OCI-LY7 (cell line): ENCODE data around the gene CFAP74. TPM values are rescaled to one million over a fixed set of nuclear protein-coding genes. Genes with fewer than 3 reads are reported as not detected.

Experiments
- BruUV-seq: library from RNA; stranded (reverse); fragments of 400-500 nt; replicated peaks from 2 replicates; lab custom pipeline; 2021; lab: Mats Ljungman, UMichigan
- CTCF ChIA-PET: fragments of 300-600 bp; sonication (Branson Sonifier 250); formaldehyde crosslinking; loops from one replicate; lab custom pipeline; 2022; ENCODE audit warnings: antibody characterized with exemption; ENCODE audit not compliant: unreplicated experiment; lab: Charles Lee
- POLR2A ChIA-PET: fragments of 300-600 bp; sonication (Branson Sonifier 250); formaldehyde crosslinking; loops from one replicate; lab custom pipeline; 2022; ENCODE audit warnings: antibody characterized with exemption; lab: Charles Lee
- DNase-seq: peaks from one replicate; pipeline ENCODE4 v3.0.0-alpha.2; 2015; ENCODE audit warnings: low spot score
- H2AFZ ChIP-seq: fragments of 200-600 bp; sonication (generic), shearing (Covaris generic); 2 replicates; pipeline ENCODE4 v1.6.1; 2014; ENCODE audit warnings: mild to moderate bottlenecking, antibody characterized with exemption, low read length, moderate library complexity
- H3K27ac ChIP-seq: fragments of 200-600 bp; sonication (generic); 2 replicates; pipeline ENCODE4 v1.5.1; 2014; ENCODE audit warnings: mixed run types, low read depth, mild to moderate bottlenecking, moderate library complexity, low read length, inconsistent platforms; ENCODE audit not compliant: poor library complexity, severe bottlenecking
- H3K36me3 ChIP-seq: fragments of 200-600 bp; sonication (generic); 2 replicates; pipeline ENCODE4 v1.6.1; 2014; ENCODE audit warnings: mild to moderate bottlenecking, antibody characterized with exemption, low read length, moderate library complexity, mixed read lengths; ENCODE audit not compliant: insufficient read depth
- H3K4me1 ChIP-seq: fragments of 200-600 bp; sonication (generic); 2 replicates; pipeline ENCODE4 v1.5.1; 2014; ENCODE audit warnings: mild to moderate bottlenecking, low read length; ENCODE audit not compliant: insufficient read depth, poor library complexity, severe bottlenecking
- H3K4me2 ChIP-seq: fragments of 200-600 bp; sonication (generic); 2 replicates; pipeline ENCODE4 v1.6.1; 2014; ENCODE audit warnings: mild to moderate bottlenecking, low read length
- H3K4me3 ChIP-seq: fragments of 200-600 bp; sonication (generic); 2 replicates; pipeline ENCODE4 v1.5.1; 2014; ENCODE audit warnings: mild to moderate bottlenecking, low read depth, low read length; ENCODE audit not compliant: poor library complexity, severe bottlenecking
- H3K79me2 ChIP-seq: fragments of 200-600 bp; sonication (generic); 2 replicates; pipeline ENCODE4 v1.6.1; 2016; ENCODE audit warnings: low read depth, mild to moderate bottlenecking, low read length, moderate library complexity, mixed read lengths; ENCODE audit not compliant: insufficient read depth
- H3K9me2 ChIP-seq: fragments of 200-600 bp; sonication (generic); 2 replicates; pipeline ENCODE4 v1.6.1; 2016; ENCODE audit warnings: mild to moderate bottlenecking, low read length, mixed read lengths; ENCODE audit not compliant: insufficient read depth
- H3K9me3 ChIP-seq: fragments of 200-600 bp; sonication (generic); 2 replicates; pipeline ENCODE4 v1.6.1; 2014; ENCODE audit warnings: mild to moderate bottlenecking, mixed run types, low read length, mixed read lengths
- H4K20me1 ChIP-seq: fragments of 200-600 bp; sonication (generic); 2 replicates; pipeline ENCODE4 v1.6.1; 2014; ENCODE audit warnings: mild to moderate bottlenecking, antibody characterized with exemption, low read length, moderate library complexity, mixed read lengths; ENCODE audit not compliant: insufficient read depth
- CTCF ChIP-seq: fragments of 200-600 bp; sonication (generic); conservative IDR thresholded peaks from 2 replicates; pipeline ENCODE4 v1.5.1; 2014; ENCODE audit warnings: mild to moderate bottlenecking, antibody characterized with exemption, low read length, moderate library complexity, mixed read lengths
- EZH2phosphoT487 ChIP-seq: fragments of 200-600 bp; sonication (generic); IDR thresholded peaks from 2 replicates; pipeline ENCODE4 v1.6.1; 2018; ENCODE audit warnings: low read depth, borderline replicate concordance, mild to moderate bottlenecking, mixed run types, antibody characterized with exemption, low read length, moderate library complexity, mixed read lengths
- intact Hi-C: fragments of 100-400 bp; cut with micrococcal nuclease; formaldehyde crosslinking; loops from one replicate; pipeline ENCODE4 v1.10.0; 2022; ENCODE audit not compliant: unreplicated experiment
- total RNA-seq, 2 experiments: library from RNA; depleted of rRNA in 1 of 2; stranded (reverse); fragments of >200 nt in 1 of 2; shearing (Covaris generic) in 1 of 2; gene quantifications; 2 replicates each; pipeline ENCODE4 v1.2.3, GENCODE V29; 2014 to 2022

Gene CFAP74
- total RNA-seq, 2 experiments from 2014 or later, result not detected

- ChIA-PET POLR2A (interaction anchor here (0.7 kb wide), 1 partner anchor 31 kb away, joined by 3 read pairs; no protein-coding TSS in a partner anchor), CTCF (no interaction called here)
- Histone ChIP-seq H2AFZ (no peak overlapping the region), H3K79me2 (peaks cover 100% of the 10 kb centered on the region), H3K9me3 (no peaks in the 10 kb centered on the region), H3K4me3 (no peak overlapping the region), H3K9me2 (no peaks in the 10 kb centered on the region), H3K4me1 (peaks cover 31% of the 10 kb centered on the region), H3K27ac (no peak overlapping the region), H4K20me1 (peaks cover 52% of the 10 kb centered on the region), H3K4me2 (no peak overlapping the region), H3K36me3 (peaks cover 96% of the 10 kb centered on the region)
- intact Hi-C loops, result no loop called here
- DNase-seq, result no peak
- TF ChIP-seq EZH2phosphoT487 (no peak), CTCF (no peak)
- no TSS peak for BruUV-seq
Measured at GRCh38 chr1:1875932-1876331, 127.7 kb downstream of the CFAP74 start.

GRCh38 chr1:1874901-1875300, 128.7 kb downstream of the CFAP74 start:
- TF ChIP-seq CTCF (no peak), EZH2phosphoT487 (no peak)
- CTCF ChIA-PET, result no interaction called here
- peaks cover 97% of the 10 kb centered on the region for H3K36me3 ChIP-seq
- no peaks in the 10 kb centered on the region for H3K9me2 ChIP-seq
- H3K27ac ChIP-seq, result no peak overlapping the region
- intact Hi-C loops, result no loop called here
- H3K9me3 ChIP-seq, result no peaks in the 10 kb centered on the region
- peaks cover 100% of the 10 kb centered on the region for H3K79me2 ChIP-seq
- no peak for DNase-seq
- H3K4me1 ChIP-seq, result peaks cover 37% of the 10 kb centered on the region
- H3K4me2 ChIP-seq, result no peak overlapping the region
- no peak overlapping the region for H3K4me3 ChIP-seq
- BruUV-seq, result no TSS peak
- no peak overlapping the region for H2AFZ ChIP-seq
- POLR2A ChIA-PET, result interaction anchor here (1.5 kb wide), 1 partner anchor 11 kb away, joined by 3 read pairs; no protein-coding TSS in a partner anchor
- H4K20me1 ChIP-seq, result peaks cover 47% of the 10 kb centered on the region

- intact Hi-C loops, result no loop called here
- H3K9me3 ChIP-seq, result peaks cover 4% of the 10 kb centered on the region; the same call in 1 of the 2 replicates
- peaks cover 34% of the 10 kb centered on the region for H4K20me1 ChIP-seq
- no peaks in the 10 kb centered on the region for H3K9me2 ChIP-seq
- CTCF ChIA-PET, result no interaction called here
- peaks cover 38% of the 10 kb centered on the region for H3K4me1 ChIP-seq
- H3K36me3 ChIP-seq, result peaks cover 97% of the 10 kb centered on the region
- no TSS peak for BruUV-seq
- TF ChIP-seq CTCF, result no peak
- no peak for TF ChIP-seq EZH2phosphoT487
- H2AFZ ChIP-seq, result no peak overlapping the region
- DNase-seq, result no peak
- H3K4me2 ChIP-seq, result no peak overlapping the region
- POLR2A ChIA-PET, result interaction anchor here (1.8 kb wide), 1 partner anchor 10 kb away, joined by 5 read pairs; no protein-coding TSS in a partner anchor
- H3K27ac ChIP-seq, result no peak overlapping the region
- peaks cover 100% of the 10 kb centered on the region for H3K79me2 ChIP-seq
- no peak overlapping the region for H3K4me3 ChIP-seq
Measured at GRCh38 chr1:1873186-1873585, 130.4 kb downstream of the CFAP74 start.
